Activated T-helper 17 cell treated with anti-CD3 and anti-CD28 coated beads, Interleukin-2, amount 50 U/mL, for 72 hours (primary cell): ENCODE data around the gene VPS52. TPM values are rescaled to one million over a fixed set of nuclear protein-coding genes. Genes with fewer than 3 reads are reported as not detected.

Experiments
- ATAC-seq: fragments of 150-1000 bp; cut with Tn5 transposase; replicated peaks from 2 replicates; pipeline ENCODE4 v1.10.0; 2021; ENCODE audit warnings: mild to moderate bottlenecking, moderate library complexity
- H3K27ac Mint-ChIP-seq: one replicate; pipeline ENCODE4 v1.8.0; 2022; ENCODE audit warnings: mixed read lengths
- H3K27me3 Mint-ChIP-seq: one replicate; pipeline ENCODE4 v1.8.0; 2022; ENCODE audit warnings: mixed read lengths
- H3K36me3 Mint-ChIP-seq: one replicate; pipeline ENCODE4 v1.8.0; 2022; ENCODE audit warnings: low read depth, mild to moderate bottlenecking, mixed read lengths
- H3K4me1 Mint-ChIP-seq: one replicate; pipeline ENCODE4 v1.8.0; 2022; ENCODE audit warnings: mixed read lengths
- H3K4me3 Mint-ChIP-seq: one replicate; pipeline ENCODE4 v1.8.0; 2022; ENCODE audit warnings: mild to moderate bottlenecking, mixed read lengths
- H3K9me3 Mint-ChIP-seq: one replicate; pipeline ENCODE4 v1.8.0; 2022; ENCODE audit warnings: mixed read lengths
- total RNA-seq, 2 donors: library from RNA; stranded (reverse); gene quantifications; one replicate each; pipeline ENCODE4 v1.2.3, GENCODE V29; 2022

VPS52 gene
- total RNA-seq, 2 donors from 2014 or later, result 42.5 to 43.2 TPM

- Mint-ChIP-seq H3K9me3 (no peaks in the 10 kb centered on the region), H3K27ac (peak within 1 kb of the TSS; percentile 95), H3K4me1 (peaks cover 28% of the 10 kb centered on the region), H3K4me3 (peak within 1 kb of the TSS; percentile 96), H3K36me3 (peaks cover 68% of the 10 kb centered on the region), H3K27me3 (no peaks in the 10 kb centered on the region)
- ATAC-seq, result peak; percentile 54
Observed at GRCh38 chr6:33313709-33314514, 42.2 kb upstream of the VPS52 start, which contains the start of gene TAPBP. Gene TAPBP (minus strand): TSS chr6:33314078. CDS start chr6:33314041, 37 bp downstream.

GRCh38 chr6:33313105-33313708 lies 41.5 kb upstream of the VPS52 start:
- Mint-ChIP-seq H3K4me3 (peak overlapping the region; percentile 96), H3K27me3 (no peaks in the 10 kb centered on the region), H3K4me1 (peaks cover 26% of the 10 kb centered on the region), H3K36me3 (peaks cover 68% of the 10 kb centered on the region), H3K27ac (peak overlapping the region; percentile 95), H3K9me3 (no peaks in the 10 kb centered on the region)
- peak; percentile 28 for ATAC-seq

- peaks cover 26% of the 10 kb centered on the region for H3K4me1 Mint-ChIP-seq
- peaks cover 68% of the 10 kb centered on the region for H3K36me3 Mint-ChIP-seq
- peak overlapping the region; percentile 95 for H3K27ac Mint-ChIP-seq
- H3K9me3 Mint-ChIP-seq, result no peaks in the 10 kb centered on the region
- H3K4me3 Mint-ChIP-seq, result peak overlapping the region; percentile 96
- H3K27me3 Mint-ChIP-seq, result no peaks in the 10 kb centered on the region
- peak; percentile 60 for ATAC-seq
Observed at GRCh38 chr6:33312361-33313104, 40.9 kb upstream of the VPS52 start.

- H3K9me3 Mint-ChIP-seq, result no peaks in the 10 kb centered on the region
- peak overlapping the region; percentile 79 for H3K27ac Mint-ChIP-seq
- H3K27me3 Mint-ChIP-seq, result no peaks in the 10 kb centered on the region
Observed at GRCh38 chr6:33306356-33306755, 34.7 kb upstream of the VPS52 start.

GRCh38 chr6:33305052-33305451 lies 33.4 kb upstream of the VPS52 start:
- peak overlapping the region; percentile 83 for H3K27ac Mint-ChIP-seq

More at GRCh38 chr6:33306356-33306755, 34.7 kb upstream of the VPS52 start:
- H3K4me1 Mint-ChIP-seq, result peaks cover 23% of the 10 kb centered on the region
- no peak overlapping the region for H3K4me3 Mint-ChIP-seq
- H3K36me3 Mint-ChIP-seq, result peaks cover 97% of the 10 kb centered on the region
- ATAC-seq, result no peak

GRCh38 chr6:33304216-33304615 lies 32.5 kb upstream of the VPS52 start:
- Mint-ChIP-seq H3K4me1 (peaks cover 32% of the 10 kb centered on the region), H3K27me3 (no peaks in the 10 kb centered on the region), H3K27ac (peak overlapping the region; percentile 13), H3K9me3 (no peaks in the 10 kb centered on the region), H3K4me3 (no peak overlapping the region), H3K36me3 (peaks cover 99% of the 10 kb centered on the region)
- ATAC-seq, result no peak

More at GRCh38 chr6:33305052-33305451, 33.4 kb upstream of the VPS52 start:
- H3K9me3 Mint-ChIP-seq, result no peaks in the 10 kb centered on the region
- peaks cover 97% of the 10 kb centered on the region for H3K36me3 Mint-ChIP-seq
- no peak overlapping the region for H3K4me3 Mint-ChIP-seq
- H3K4me1 Mint-ChIP-seq, result peaks cover 24% of the 10 kb centered on the region
- no peaks in the 10 kb centered on the region for H3K27me3 Mint-ChIP-seq
- ATAC-seq, result no peak

- no peak overlapping the region for H3K4me3 Mint-ChIP-seq
- H3K9me3 Mint-ChIP-seq, result no peaks in the 10 kb centered on the region
- H3K27ac Mint-ChIP-seq, result no peak overlapping the region
- ATAC-seq, result no peak
- peaks cover 32% of the 10 kb centered on the region for H3K4me1 Mint-ChIP-seq
- peaks cover 87% of the 10 kb centered on the region for H3K36me3 Mint-ChIP-seq
- no peaks in the 10 kb centered on the region for H3K27me3 Mint-ChIP-seq
Observed at GRCh38 chr6:33301877-33302276, 30.2 kb upstream of the VPS52 start.

GRCh38 chr6:33299237-33299944 lies 27.7 kb upstream of the VPS52 start:
- peaks cover 76% of the 10 kb centered on the region for H3K36me3 Mint-ChIP-seq
- peak overlapping the region; percentile 90 for H3K4me3 Mint-ChIP-seq
- peak; percentile 86 for ATAC-seq
- no peaks in the 10 kb centered on the region for H3K9me3 Mint-ChIP-seq
- H3K27ac Mint-ChIP-seq, result peak overlapping the region; percentile 99
- H3K27me3 Mint-ChIP-seq, result no peaks in the 10 kb centered on the region
- peaks cover 20% of the 10 kb centered on the region for H3K4me1 Mint-ChIP-seq

GRCh38 chr6:33298773-33299236 lies 27.1 kb upstream of the VPS52 start, which contains the start of gene RGL2:
Gene RGL2 (minus strand): TSS chr6:33298942. CDS start chr6:33298610, 332 bp downstream.
- peak; percentile 31 for ATAC-seq
- H3K27ac Mint-ChIP-seq, result peak within 1 kb of the TSS; percentile 99
- H3K36me3 Mint-ChIP-seq, result peaks cover 76% of the 10 kb centered on the region
- H3K27me3 Mint-ChIP-seq, result no peaks in the 10 kb centered on the region
- H3K4me3 Mint-ChIP-seq, result peak within 1 kb of the TSS; percentile 90
- H3K9me3 Mint-ChIP-seq, result no peaks in the 10 kb centered on the region
- H3K4me1 Mint-ChIP-seq, result peaks cover 18% of the 10 kb centered on the region

- no peaks in the 10 kb centered on the region for H3K27me3 Mint-ChIP-seq
- H3K27ac Mint-ChIP-seq, result peak overlapping the region; percentile 99
- peak overlapping the region; percentile 90 for H3K4me3 Mint-ChIP-seq
- peaks cover 14% of the 10 kb centered on the region for H3K4me1 Mint-ChIP-seq
- H3K36me3 Mint-ChIP-seq, result peaks cover 72% of the 10 kb centered on the region
- H3K9me3 Mint-ChIP-seq, result no peaks in the 10 kb centered on the region
- peak; percentile 41 for ATAC-seq
Observed at GRCh38 chr6:33297956-33298772, 26.5 kb upstream of the VPS52 start.

- peaks cover 14% of the 10 kb centered on the region for H3K4me1 Mint-ChIP-seq
- H3K27ac Mint-ChIP-seq, result peak overlapping the region; percentile 99
- no peaks in the 10 kb centered on the region for H3K27me3 Mint-ChIP-seq
- peak overlapping the region; percentile 90 for H3K4me3 Mint-ChIP-seq
- no peaks in the 10 kb centered on the region for H3K9me3 Mint-ChIP-seq
- peaks cover 72% of the 10 kb centered on the region for H3K36me3 Mint-ChIP-seq
- ATAC-seq, result no peak
Observed at GRCh38 chr6:33297406-33297955, 25.8 kb upstream of the VPS52 start.

- Mint-ChIP-seq H3K27ac (peak overlapping the region; percentile 99), H3K4me1 (peaks cover 14% of the 10 kb centered on the region), H3K36me3 (peaks cover 72% of the 10 kb centered on the region), H3K9me3 (no peaks in the 10 kb centered on the region), H3K27me3 (no peaks in the 10 kb centered on the region), H3K4me3 (peak overlapping the region; percentile 90)
- no peak for ATAC-seq
Observed at GRCh38 chr6:33296797-33297405, 25.2 kb upstream of the VPS52 start.
